Fibroblast of lung (primary cell): Measurements from ENCODE around the gene ELMO1. TPM values are rescaled to one million over a fixed set of nuclear protein-coding genes. Genes with fewer than 3 reads are reported as not detected.

Experiments used
- DNase-seq, 2 donors: peaks; one replicate each; pipeline versions ENCODE4 v3.0.0 to v3.0.0-alpha.2; 2010; ENCODE audit warnings: low read depth in 2 of 2
- H2AFZ ChIP-seq: 2 replicates; pipeline ENCODE4 v1.5.1; 2012; ENCODE audit warnings: low read length, control low read depth, inconsistent platforms
- H3K27ac ChIP-seq: 2 replicates; pipeline ENCODE4 v1.5.1; 2011; ENCODE audit warnings: low read length, control low read depth; ENCODE audit not compliant: insufficient read depth
- H3K27me3 ChIP-seq: 2 replicates; pipeline ENCODE4 v1.5.1; 2011; ENCODE audit warnings: mild to moderate bottlenecking, low read length; ENCODE audit not compliant: control insufficient read depth, insufficient read depth
- H3K36me3 ChIP-seq: 2 replicates; pipeline ENCODE4 v1.5.1; 2011; ENCODE audit warnings: low read length; ENCODE audit not compliant: control insufficient read depth, insufficient read depth
- H3K4me1 ChIP-seq: 2 replicates; pipeline ENCODE4 v1.5.1; 2011; ENCODE audit warnings: low read length; ENCODE audit not compliant: control insufficient read depth, insufficient read depth; ENCODE audit errors: extremely low read depth
- H3K4me2 ChIP-seq: 2 replicates; pipeline ENCODE4 v1.5.1; 2011; ENCODE audit warnings: low read length, control low read depth; ENCODE audit not compliant: insufficient read depth; ENCODE audit errors: extremely low read depth
- H3K4me3 ChIP-seq, 4 experiments: fragments of 200-600 bp in 1 of 4; sonication (generic) in 1 of 4; replicated peaks in 1 of 4; 2 replicates each; pipeline ENCODE4 v1.5.1; 2011 to 2016; ENCODE audit warnings: low read length in 4 of 4, low read depth in 3 of 4, mild to moderate bottlenecking in 3 of 4, control low read depth in 2 of 4, inconsistent platforms in 1 of 4, mixed read lengths in 1 of 4; ENCODE audit not compliant: insufficient read depth in 1 of 4; ENCODE audit errors: control extremely low read depth in 1 of 4
- H3K79me2 ChIP-seq: 2 replicates; pipeline ENCODE4 v1.5.1; 2012; ENCODE audit warnings: mild to moderate bottlenecking, low read length, inconsistent platforms; ENCODE audit not compliant: control insufficient read depth, insufficient read depth
- H3K9ac ChIP-seq: 2 replicates; pipeline ENCODE4 v1.5.1; 2011; ENCODE audit warnings: mild to moderate bottlenecking, low read length, control low read depth; ENCODE audit not compliant: insufficient read depth
- H3K9me3 ChIP-seq: 2 replicates; pipeline ENCODE4 v1.5.1; 2012; ENCODE audit warnings: low read depth, low read length; ENCODE audit not compliant: control insufficient read depth, insufficient read depth
- H4K20me1 ChIP-seq: 2 replicates; pipeline ENCODE4 v1.5.1; 2011; ENCODE audit warnings: low read length; ENCODE audit not compliant: control insufficient read depth, insufficient read depth; ENCODE audit errors: extremely low read depth
- EZH2 ChIP-seq: IDR thresholded peaks from 2 replicates; pipeline ENCODE4 v1.5.1; 2012; ENCODE audit warnings: low read length, control low read depth, mild to moderate bottlenecking; ENCODE audit errors: missing control alignments
- polyA plus RNA-seq, 2 donors: library from polyadenylated mRNA; depleted of rRNA in 1 of 2; stranded (reverse) in 1 of 2; unstranded in 1 of 2; fragments of >200 nt; gene quantifications; 2 replicates each; pipeline ENCODE4 v1.2.1, GENCODE V29; 2011 to 2012; ENCODE audit warnings: missing spikeins in 1 of 2
- total RNA-seq: library from RNA; depleted of rRNA; stranded (reverse); fragments of >200 nt; gene quantifications from 2 replicates; pipeline ENCODE4 v1.2.1, GENCODE V29; 2014
- TF ChIP-seq, protein P1 (sequence below), 2 donors: IDR thresholded peaks in 1 of 2; conservative IDR thresholded peaks in 1 of 2; 1 replicate in 1 of 2; 2 replicates in 1 of 2; pipeline ENCODE4 v1.5.1; 2011 to 2012; ENCODE audit warnings: low read length in 2 of 2, control low read depth in 1 of 2, inconsistent platforms in 1 of 2, low read depth in 1 of 2, mild to moderate bottlenecking in 1 of 2

ELMO1 gene
- total and polyA plus RNA-seq, 2 donors (not counting 1 experiment from before 2014, with no cell fraction given) = 0.50 TPM; not detected in 1

DNA sequence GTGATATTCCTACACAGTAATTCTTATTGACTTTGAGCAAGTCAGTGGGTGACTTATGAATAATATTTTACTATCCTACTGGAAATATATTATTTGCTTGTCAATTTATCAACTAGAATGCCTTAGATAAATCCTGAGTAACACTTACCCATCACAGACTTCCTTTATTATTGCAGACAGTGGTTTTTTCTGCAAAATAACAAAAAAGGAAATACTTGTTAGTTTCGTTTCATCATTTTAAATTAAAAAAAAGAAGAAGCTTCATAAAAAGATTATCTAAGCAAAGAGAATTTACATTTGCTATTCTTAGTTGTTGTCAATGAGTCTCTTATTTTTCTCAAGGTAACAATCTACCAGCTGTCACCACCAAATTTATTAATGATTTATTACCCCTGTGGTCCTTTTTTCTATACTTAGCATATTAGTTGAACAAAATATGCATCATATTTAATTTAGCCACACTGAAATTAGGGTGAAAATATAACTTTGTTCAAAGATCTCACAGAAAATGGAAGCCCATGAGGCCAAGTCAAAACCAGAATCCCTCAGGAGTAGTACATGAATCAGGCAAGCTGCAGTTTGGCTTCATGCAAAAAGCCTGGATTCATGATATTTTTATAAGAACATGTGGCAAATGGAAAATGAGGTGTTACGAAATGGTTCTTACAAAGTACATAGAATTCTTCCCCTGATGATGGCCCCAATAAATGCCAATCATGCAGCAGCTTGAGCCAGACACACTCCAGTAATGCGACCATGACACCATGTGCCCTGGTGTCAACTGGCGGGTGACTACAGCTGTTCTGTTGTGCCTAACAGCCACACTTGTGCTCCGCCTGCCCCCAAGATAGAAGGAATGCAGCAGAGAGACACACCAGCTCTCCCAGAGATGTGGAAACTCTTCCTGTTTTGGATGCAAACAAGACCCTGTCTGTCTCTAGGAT, 132.6 kb downstream of the ELMO1 start:
- no peak overlapping the region for H2AFZ ChIP-seq
- H3K27me3 ChIP-seq = no peaks in the 10 kb centered on the region
- no peaks in the 10 kb centered on the region for H3K79me2 ChIP-seq
- H3K4me3 ChIP-seq = no peak overlapping the region
- H3K4me2 ChIP-seq = no peak overlapping the region
- no peaks in the 10 kb centered on the region for H3K4me1 ChIP-seq
- no peaks in the 10 kb centered on the region for H4K20me1 ChIP-seq
- H3K9me3 ChIP-seq = no peaks in the 10 kb centered on the region
- H3K27ac ChIP-seq = no peak overlapping the region
- H3K9ac ChIP-seq = no peak overlapping the region
- H3K36me3 ChIP-seq = no peaks in the 10 kb centered on the region
- peak in 1 of 2 donors; percentile 52 for DNase-seq
- TF ChIP-seq, protein P1, sequence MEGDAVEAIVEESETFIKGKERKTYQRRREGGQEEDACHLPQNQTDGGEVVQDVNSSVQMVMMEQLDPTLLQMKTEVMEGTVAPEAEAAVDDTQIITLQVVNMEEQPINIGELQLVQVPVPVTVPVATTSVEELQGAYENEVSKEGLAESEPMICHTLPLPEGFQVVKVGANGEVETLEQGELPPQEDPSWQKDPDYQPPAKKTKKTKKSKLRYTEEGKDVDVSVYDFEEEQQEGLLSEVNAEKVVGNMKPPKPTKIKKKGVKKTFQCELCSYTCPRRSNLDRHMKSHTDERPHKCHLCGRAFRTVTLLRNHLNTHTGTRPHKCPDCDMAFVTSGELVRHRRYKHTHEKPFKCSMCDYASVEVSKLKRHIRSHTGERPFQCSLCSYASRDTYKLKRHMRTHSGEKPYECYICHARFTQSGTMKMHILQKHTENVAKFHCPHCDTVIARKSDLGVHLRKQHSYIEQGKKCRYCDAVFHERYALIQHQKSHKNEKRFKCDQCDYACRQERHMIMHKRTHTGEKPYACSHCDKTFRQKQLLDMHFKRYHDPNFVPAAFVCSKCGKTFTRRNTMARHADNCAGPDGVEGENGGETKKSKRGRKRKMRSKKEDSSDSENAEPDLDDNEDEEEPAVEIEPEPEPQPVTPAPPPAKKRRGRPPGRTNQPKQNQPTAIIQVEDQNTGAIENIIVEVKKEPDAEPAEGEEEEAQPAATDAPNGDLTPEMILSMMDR (conservative IDR thresholded peaks at IDR 0.05 in 1 of 2, IDR thresholded peaks at IDR 0.05 in 1 of 2; ENCODE audit: low read depth in 1 of 2, low read length in 2 of 2) = no peak
- no peak for TF ChIP-seq EZH2

GRCh38 chr7:37312608-37313007, 136.1 kb downstream of the ELMO1 start:
- Histone ChIP-seq H3K9ac (no peak overlapping the region), H3K36me3 (no peaks in the 10 kb centered on the region), H3K27ac (no peak overlapping the region), H3K79me2 (no peaks in the 10 kb centered on the region), H3K9me3 (no peaks in the 10 kb centered on the region), H3K4me2 (no peak overlapping the region), H4K20me1 (no peaks in the 10 kb centered on the region), H2AFZ (no peak overlapping the region), H3K27me3 (no peaks in the 10 kb centered on the region), H3K4me1 (no peaks in the 10 kb centered on the region), H3K4me3 (no peak overlapping the region)
- TF ChIP-seq EZH2 = no peak
- TF ChIP-seq, protein P1 (conservative IDR thresholded peaks at IDR 0.05 in 1 of 2, IDR thresholded peaks at IDR 0.05 in 1 of 2; ENCODE audit: low read depth in 1 of 2, low read length in 2 of 2) = no peak
- no peak for DNase-seq

DNA sequence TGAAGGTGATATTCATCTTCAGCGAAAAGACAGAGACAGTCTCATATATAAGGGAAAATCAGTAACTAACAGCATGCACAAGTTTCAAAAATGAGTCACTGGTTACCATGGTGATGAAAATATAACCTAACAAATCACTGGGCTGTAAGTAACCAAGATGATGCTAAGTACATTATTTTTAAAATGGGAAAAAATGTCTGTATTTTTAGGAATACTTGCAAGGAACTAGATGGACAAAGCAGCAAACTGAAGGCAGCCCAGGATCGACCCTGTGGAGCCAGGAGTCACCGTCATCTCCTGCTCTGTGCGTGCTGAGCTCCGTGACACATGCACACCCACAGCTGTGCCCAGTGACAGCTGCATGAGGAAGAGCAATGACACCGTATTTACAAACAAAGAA, 137.3 kb downstream of the ELMO1 start:
- Histone ChIP-seq H3K36me3 (no peaks in the 10 kb centered on the region), H3K27ac (no peak overlapping the region), H3K4me1 (no peaks in the 10 kb centered on the region), H3K4me2 (no peak overlapping the region), H3K4me3 (no peak overlapping the region), H4K20me1 (no peaks in the 10 kb centered on the region), H3K9me3 (no peaks in the 10 kb centered on the region), H2AFZ (no peak overlapping the region), H3K9ac (no peak overlapping the region), H3K79me2 (no peaks in the 10 kb centered on the region), H3K27me3 (no peaks in the 10 kb centered on the region)
- no peak for TF ChIP-seq EZH2
- TF ChIP-seq, protein P1 (conservative IDR thresholded peaks at IDR 0.05 in 1 of 2, IDR thresholded peaks at IDR 0.05 in 1 of 2; ENCODE audit: low read depth in 1 of 2, low read length in 2 of 2) = no peak
- peak; percentile 7 to 61 for DNase-seq
